Adrenal gland (tissue), 5 donors: ENCODE data around the gene P4HTM.

Experiments
- POLR2A ChIP-seq, 2 donors: fragments of 450-650 bp; IDR thresholded peaks; one replicate each; pipeline ENCODE4 v1.6.1; 2017; ENCODE audit warnings: antibody characterized with exemption in 2 of 2, mild to moderate bottlenecking in 2 of 2, moderate library complexity in 1 of 2
- TF ChIP-seq, protein P1 (sequence below), 6 experiments: fragments of 450-650 bp in 4 of 6; fragments of 200-600 bp in 2 of 6; sonication (generic) in 1 of 6; IDR thresholded peaks; 1 replicate in 5 of 6; 2 replicates in 1 of 6; pipeline versions ENCODE4 v1.5.1 to v1.8.0; 2016 to 2021; ENCODE audit warnings: antibody characterized with exemption in 6 of 6, mild to moderate bottlenecking in 2 of 6, moderate library complexity in 1 of 6
- donor health status: DM: no; HTN: no; CAD: no.

DNA sequence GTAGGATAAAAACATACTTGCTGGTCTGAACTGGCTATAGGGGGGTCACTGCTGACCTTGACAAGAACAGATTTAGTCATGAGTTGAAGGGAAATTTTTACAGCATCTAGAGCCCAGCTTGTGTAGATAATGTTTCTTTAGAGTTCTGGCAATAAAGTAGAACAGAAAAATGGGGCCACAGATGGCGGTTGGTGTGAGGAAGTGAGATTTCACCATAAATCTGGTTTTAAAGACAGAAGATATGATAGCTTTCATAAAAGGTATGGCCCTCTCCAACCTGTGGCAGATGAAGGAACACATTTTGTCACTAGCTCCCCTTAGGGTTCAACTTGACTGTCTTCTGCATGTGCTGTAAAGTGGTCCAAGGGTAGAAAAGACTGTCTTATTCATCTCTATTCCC, 63.5 kb downstream of the P4HTM start:
- TF ChIP-seq, protein P1, sequence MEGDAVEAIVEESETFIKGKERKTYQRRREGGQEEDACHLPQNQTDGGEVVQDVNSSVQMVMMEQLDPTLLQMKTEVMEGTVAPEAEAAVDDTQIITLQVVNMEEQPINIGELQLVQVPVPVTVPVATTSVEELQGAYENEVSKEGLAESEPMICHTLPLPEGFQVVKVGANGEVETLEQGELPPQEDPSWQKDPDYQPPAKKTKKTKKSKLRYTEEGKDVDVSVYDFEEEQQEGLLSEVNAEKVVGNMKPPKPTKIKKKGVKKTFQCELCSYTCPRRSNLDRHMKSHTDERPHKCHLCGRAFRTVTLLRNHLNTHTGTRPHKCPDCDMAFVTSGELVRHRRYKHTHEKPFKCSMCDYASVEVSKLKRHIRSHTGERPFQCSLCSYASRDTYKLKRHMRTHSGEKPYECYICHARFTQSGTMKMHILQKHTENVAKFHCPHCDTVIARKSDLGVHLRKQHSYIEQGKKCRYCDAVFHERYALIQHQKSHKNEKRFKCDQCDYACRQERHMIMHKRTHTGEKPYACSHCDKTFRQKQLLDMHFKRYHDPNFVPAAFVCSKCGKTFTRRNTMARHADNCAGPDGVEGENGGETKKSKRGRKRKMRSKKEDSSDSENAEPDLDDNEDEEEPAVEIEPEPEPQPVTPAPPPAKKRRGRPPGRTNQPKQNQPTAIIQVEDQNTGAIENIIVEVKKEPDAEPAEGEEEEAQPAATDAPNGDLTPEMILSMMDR (IDR thresholded peaks at IDR 0.05) = no peak
- no peak for TF ChIP-seq POLR2A (IDR thresholded peaks at IDR 0.05)
